PC-9 (cell line): Measurements from ENCODE around the gene PEX14. TPM values are rescaled to one million over a fixed set of nuclear protein-coding genes. Genes with fewer than 3 reads are reported as not detected.

ENCODE experiments used
- BruUV-seq: library from RNA; stranded (reverse); fragments of 400-500 nt; replicated peaks from 2 replicates; lab custom pipeline; 2021; lab: Mats Ljungman, UMichigan
- CTCF ChIA-PET: fragments of 300-600 bp; sonication (Branson Sonifier 250); formaldehyde crosslinking; loops from one replicate; lab custom pipeline; 2022; ENCODE audit warnings: antibody characterized with exemption; lab: Charles Lee
- POLR2A ChIA-PET: fragments of 300-600 bp; sonication (Branson Sonifier 250); formaldehyde crosslinking; loops from one replicate; lab custom pipeline; 2022; ENCODE audit warnings: antibody characterized with exemption; ENCODE audit not compliant: unreplicated experiment; lab: Charles Lee
- DNase-seq, 2 experiments: peaks; one replicate each; pipeline versions ENCODE4 v3.0.0 to v3.0.0-alpha.2; 2015 to 2022; ENCODE audit warnings: mixed read lengths in 1 of 2
- H2AFZ ChIP-seq: fragments of 200-600 bp; sonication (generic); 2 replicates; pipeline ENCODE4 v1.8.1; 2017; ENCODE audit warnings: antibody characterized with exemption
- H3F3A ChIP-seq: fragments of 200-600 bp; sonication (generic); 2 replicates; pipeline ENCODE4 v1.8.1; 2017; ENCODE audit warnings: antibody characterized with exemption, mild to moderate bottlenecking, low read depth; ENCODE audit not compliant: insufficient read depth
- H3K27ac ChIP-seq: fragments of 200-600 bp; sonication (generic); 2 replicates; pipeline ENCODE4 v1.6.1; 2016; ENCODE audit warnings: mixed run types
- H3K27me3 ChIP-seq: fragments of 200-600 bp; sonication (generic); 2 replicates; pipeline ENCODE4 v1.6.1; 2016; ENCODE audit warnings: low read depth, mixed run types; ENCODE audit not compliant: insufficient read depth
- H3K36me3 ChIP-seq: fragments of 200-600 bp; sonication (generic); 2 replicates; pipeline ENCODE4 v1.6.1; 2016; ENCODE audit warnings: low read depth, mixed run types
- H3K4me1 ChIP-seq: fragments of 200-600 bp; sonication (generic); replicated peaks from 2 replicates; pipeline ENCODE4 v1.6.1; 2016; ENCODE audit warnings: mixed run types; ENCODE audit not compliant: insufficient read depth
- H3K4me2 ChIP-seq: fragments of 200-600 bp; sonication (generic); 2 replicates; pipeline ENCODE4 v1.6.1; 2017; ENCODE audit warnings: mixed run types
- H3K4me3 ChIP-seq: fragments of 200-600 bp; sonication (generic); 2 replicates; pipeline ENCODE4 v1.6.1; 2016; ENCODE audit warnings: mixed run types
- H3K79me2 ChIP-seq: fragments of 200-600 bp; sonication (generic); 2 replicates; pipeline ENCODE4 v1.6.1; 2017; ENCODE audit warnings: low read depth, mixed run types
- H3K9me2 ChIP-seq: fragments of 200-600 bp; sonication (generic); 2 replicates; pipeline ENCODE4 v1.8.1; 2017; ENCODE audit warnings: mild to moderate bottlenecking; ENCODE audit not compliant: insufficient read depth
- H3K9me3 ChIP-seq: fragments of 200-600 bp; sonication (generic); 2 replicates; pipeline ENCODE4 v1.8.1; 2016; ENCODE audit warnings: low read depth; ENCODE audit not compliant: insufficient read depth
- H4K20me1 ChIP-seq: fragments of 200-600 bp; sonication (generic); 2 replicates; pipeline ENCODE4 v1.8.1; 2017; ENCODE audit not compliant: insufficient read depth
- CTCF ChIP-seq: fragments of 200-600 bp; sonication (generic); conservative IDR thresholded peaks from 2 replicates; pipeline ENCODE4 v1.6.1; 2017; ENCODE audit warnings: mixed run types, antibody characterized with exemption, mild to moderate bottlenecking, moderate library complexity
- EZH2 ChIP-seq: fragments of 200-600 bp; sonication (generic); IDR thresholded peaks from 2 replicates; pipeline ENCODE4 v1.8.0; 2017; ENCODE audit warnings: antibody characterized with exemption, low read depth
- intact Hi-C: fragments of 100-400 bp; cut with micrococcal nuclease; formaldehyde crosslinking; loops from one replicate; pipeline ENCODE4 v1.10.0; 2022; ENCODE audit not compliant: unreplicated experiment
- total RNA-seq: library from RNA; stranded (reverse); gene quantifications from 2 replicates; pipeline ENCODE4 v1.2.3, GENCODE V29; 2021

The PEX14 gene
- total RNA-seq, 1 experiment from 2014 or later, result 28.3 TPM

GRCh38 chr1:10661453-10661852 lies 186.7 kb downstream of the PEX14 start:
- H3F3A ChIP-seq, result no peaks in the 10 kb centered on the region
- CTCF ChIA-PET, result no interaction called here
- H3K4me1 ChIP-seq, result no peaks in the 10 kb centered on the region
- H3K79me2 ChIP-seq, result no peaks in the 10 kb centered on the region
- no peak overlapping the region for H3K27ac ChIP-seq
- TF ChIP-seq EZH2, result no peak
- no peak for TF ChIP-seq CTCF
- no peaks in the 10 kb centered on the region for H3K9me3 ChIP-seq
- intact Hi-C loops, result no loop called here
- BruUV-seq, result no TSS peak
- H3K36me3 ChIP-seq, result no peaks in the 10 kb centered on the region
- H2AFZ ChIP-seq, result no peak overlapping the region
- H3K27me3 ChIP-seq, result no peaks in the 10 kb centered on the region
- DNase-seq, result no peak
- no peak overlapping the region for H3K4me3 ChIP-seq
- POLR2A ChIA-PET, result no interaction called here
- H3K4me2 ChIP-seq, result no peak overlapping the region
- no peaks in the 10 kb centered on the region for H3K9me2 ChIP-seq
- H4K20me1 ChIP-seq, result no peaks in the 10 kb centered on the region

DNA sequence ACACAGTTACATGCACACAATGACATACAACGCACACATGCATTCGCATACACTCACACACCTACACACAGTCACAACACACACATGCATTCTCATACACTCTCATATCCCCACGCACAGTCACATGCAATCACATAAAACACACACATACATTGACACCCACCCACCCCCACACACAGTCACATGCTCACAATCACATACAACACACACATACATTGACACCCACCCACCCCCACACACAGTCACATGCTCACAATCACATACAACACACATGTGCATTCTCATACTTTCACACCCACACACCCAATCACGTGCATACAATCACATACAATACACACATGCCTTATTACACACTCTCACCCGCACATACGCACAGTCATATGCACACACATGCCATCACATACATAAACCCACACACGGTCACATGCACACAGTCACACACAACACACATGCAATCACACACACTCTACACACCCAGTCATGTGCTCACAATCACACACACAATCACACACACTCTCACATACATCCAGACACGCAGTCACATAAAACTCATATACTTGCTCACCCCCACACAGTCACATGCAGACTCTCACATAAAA lies 187.4 kb downstream of the PEX14 start:
- no peaks in the 10 kb centered on the region for H3K9me2 ChIP-seq
- no peak overlapping the region for H3K4me3 ChIP-seq
- CTCF ChIA-PET, result no interaction called here
- POLR2A ChIA-PET, result no interaction called here
- TF ChIP-seq EZH2 (no peak), CTCF (no peak)
- no peak overlapping the region for H2AFZ ChIP-seq
- H3K9me3 ChIP-seq, result no peaks in the 10 kb centered on the region
- no peak for DNase-seq
- intact Hi-C loops, result no loop called here
- no peaks in the 10 kb centered on the region for H3K27me3 ChIP-seq
- no peak overlapping the region for H3K27ac ChIP-seq
- no peaks in the 10 kb centered on the region for H3F3A ChIP-seq
- H4K20me1 ChIP-seq, result no peaks in the 10 kb centered on the region
- no peaks in the 10 kb centered on the region for H3K79me2 ChIP-seq
- no peaks in the 10 kb centered on the region for H3K36me3 ChIP-seq
- BruUV-seq, result no TSS peak
- no peaks in the 10 kb centered on the region for H3K4me1 ChIP-seq
- H3K4me2 ChIP-seq, result no peak overlapping the region

DNA sequence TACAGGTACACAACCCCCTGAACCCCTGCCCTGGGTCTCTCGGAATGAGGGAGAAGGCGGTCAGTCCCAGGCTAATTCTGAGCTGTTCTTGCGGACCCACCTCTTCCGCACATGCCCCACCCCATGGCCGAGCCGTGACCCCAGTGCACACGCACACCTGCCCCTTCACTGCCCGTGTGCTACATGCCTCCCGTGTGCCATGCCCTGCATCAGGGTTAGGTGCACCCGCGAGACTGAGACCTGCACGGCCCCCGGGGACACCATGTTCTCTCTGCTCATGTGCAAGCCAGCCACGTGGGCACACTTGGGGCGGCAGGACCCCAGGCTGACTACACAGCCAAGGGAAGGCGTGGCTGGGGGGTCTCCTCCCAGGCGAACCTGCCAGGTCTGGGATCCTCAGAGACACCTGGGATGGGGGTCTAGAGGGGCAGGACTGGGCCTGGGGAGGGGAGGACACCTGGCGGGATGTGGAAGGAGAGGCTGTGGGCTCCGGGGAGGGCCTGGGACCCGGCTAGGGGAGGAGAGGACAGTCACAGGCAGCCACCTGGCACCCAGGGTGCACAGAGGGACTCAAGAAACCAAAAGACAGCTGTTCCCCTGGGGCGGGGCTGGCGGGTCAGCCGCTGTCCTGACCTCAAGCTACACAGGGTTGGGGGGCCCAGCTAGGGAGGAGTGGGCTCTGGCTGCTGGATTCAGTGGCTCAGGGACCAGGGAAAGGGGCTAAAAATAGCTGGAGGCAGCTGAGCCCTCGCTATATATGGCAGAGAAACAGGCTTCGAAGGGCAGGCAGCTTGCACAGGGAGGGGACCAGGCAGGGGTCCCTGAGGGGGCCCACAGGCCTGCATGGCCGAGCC lies 188.3 kb downstream of the PEX14 start:
- Histone ChIP-seq H3F3A (no peaks in the 10 kb centered on the region), H3K4me1 (no peaks in the 10 kb centered on the region), H3K27ac (no peak overlapping the region), H2AFZ (no peak overlapping the region), H3K36me3 (no peaks in the 10 kb centered on the region), H3K4me2 (no peak overlapping the region), H3K9me3 (no peaks in the 10 kb centered on the region), H3K79me2 (no peaks in the 10 kb centered on the region), H3K27me3 (no peaks in the 10 kb centered on the region), H3K4me3 (no peak overlapping the region), H3K9me2 (no peaks in the 10 kb centered on the region), H4K20me1 (no peaks in the 10 kb centered on the region)
- no peak for TF ChIP-seq CTCF
- TF ChIP-seq EZH2, result no peak
- ChIA-PET POLR2A (no interaction called here), CTCF (no interaction called here)
- intact Hi-C loops, result no loop called here
- no peak for DNase-seq
- BruUV-seq, result no TSS peak
